HCT116 (cell line): Measurements from ENCODE around the gene KCTD17. TPM values are rescaled to one million over a fixed set of nuclear protein-coding genes. Genes with fewer than 3 reads are reported as not detected.

Experiments used
- ATAC-seq: fragments of 200-7000 bp; cut with Tn5 transposase; 2 replicates; pipeline ENCODE4 v1.9.1; 2020; ENCODE audit warnings: mild to moderate bottlenecking, moderate library complexity
- BruUV-seq: library from RNA; stranded (reverse); fragments of 400-500 nt; replicated peaks from 2 replicates; lab custom pipeline; 2021; lab: Mats Ljungman, UMichigan
- CTCF ChIA-PET: fragments of 300-600 bp; sonication (Branson Sonifier 250); formaldehyde crosslinking; loops from one replicate; lab custom pipeline; 2021; ENCODE audit warnings: antibody characterized with exemption; lab: Charles Lee
- POLR2A ChIA-PET: fragments of 300-600, 350-600 bp; sonication (Branson Sonifier 250); formaldehyde crosslinking; loops from one replicate; lab custom pipeline; 2021; ENCODE audit warnings: antibody characterized with exemption; lab: Charles Lee
- RAD21 ChIA-PET, 2 experiments: fragments of 300-600 bp; sonication (Branson Sonifier 250); formaldehyde crosslinking; loops; one replicate each; lab custom pipeline; 2023; ENCODE audit warnings: low total read pairs in 2 of 2; ENCODE audit not compliant: uncharacterized antibody in 2 of 2, unreplicated experiment in 2 of 2, low non-redundant PET in 1 of 2; lab: Charles Lee
- DNase-seq: peaks from one replicate; pipeline ENCODE4 v3.0.0-alpha.2; 2010; ENCODE audit warnings: low read depth, low spot score
- H2AFZ ChIP-seq: fragments of 200-600 bp; shearing (Covaris generic), sonication (generic); 2 replicates; pipeline ENCODE4 v1.6.1; 2017; ENCODE audit warnings: low read depth, mixed run types, mixed read lengths, antibody characterized with exemption, low read length; ENCODE audit not compliant: poor library complexity, severe bottlenecking
- H3K27ac ChIP-seq: 2 replicates; pipeline ENCODE4 v1.5.1; 2012; ENCODE audit warnings: low read depth, low read length
- H3K27me3 ChIP-seq: fragments of 200-600 bp; sonication (generic); 2 replicates; pipeline ENCODE4 v1.6.1; 2016; ENCODE audit warnings: mixed run types, low read length, mixed read lengths; ENCODE audit not compliant: insufficient read depth
- H3K36me3 ChIP-seq, 2 experiments: fragments of 200-500 bp in 1 of 2; fragments of 200-600 bp in 1 of 2; sonication (Bioruptor generic) in 1 of 2; sonication (generic) in 1 of 2; 2 replicates each; pipeline versions ENCODE4 v1.5.1 to v1.6.1; 2014 to 2016; ENCODE audit warnings: low read length in 2 of 2, inconsistent platforms in 1 of 2, mixed read lengths in 1 of 2, mixed run types in 1 of 2; ENCODE audit not compliant: insufficient read depth in 2 of 2, control insufficient read depth in 1 of 2
- H3K4me1 ChIP-seq, 2 experiments: fragments of 200-600 bp in 1 of 2; sonication (generic) in 1 of 2; 2 replicates each; pipeline versions ENCODE4 v1.5.1 to v1.6.1; 2012 to 2017; ENCODE audit warnings: low read length in 2 of 2, inconsistent platforms in 1 of 2, mild to moderate bottlenecking in 1 of 2, mixed read lengths in 1 of 2, mixed run types in 1 of 2, moderate library complexity in 1 of 2; ENCODE audit not compliant: insufficient read depth in 2 of 2, control insufficient read depth in 1 of 2
- H3K4me2 ChIP-seq: fragments of 200-600 bp; sonication (generic); 2 replicates; pipeline ENCODE4 v1.6.1; 2017; ENCODE audit warnings: mixed run types, low read length, mixed read lengths
- H3K4me3 ChIP-seq, 2 experiments: fragments of 200-600 bp in 1 of 2; sonication (generic) in 1 of 2; replicated peaks in 1 of 2; 2 replicates each; pipeline ENCODE4 v1.5.1; 2011 to 2016; ENCODE audit warnings: low read length in 2 of 2, control low read depth in 1 of 2, low read depth in 1 of 2, mild to moderate bottlenecking in 1 of 2, mixed read lengths in 1 of 2, mixed run types in 1 of 2
- H3K79me2 ChIP-seq: fragments of 200-600 bp; sonication (generic); 2 replicates; pipeline ENCODE4 v1.6.1; 2017; ENCODE audit warnings: mild to moderate bottlenecking, mixed run types, low read length, moderate library complexity, mixed read lengths; ENCODE audit not compliant: insufficient read depth
- H3K9ac ChIP-seq: fragments of 200-600 bp; sonication (generic); 2 replicates; pipeline ENCODE4 v1.6.1; 2016; ENCODE audit warnings: low read length, mixed read lengths
- H3K9me2 ChIP-seq: fragments of 200-600 bp; sonication (generic), shearing (Covaris generic); 2 replicates; pipeline ENCODE4 v1.6.1; 2017; ENCODE audit warnings: mixed run types, mild to moderate bottlenecking, moderate library complexity; ENCODE audit not compliant: insufficient read depth
- H3K9me3 ChIP-seq, 2 experiments: fragments of 200-500 bp in 1 of 2; fragments of 200-600 bp in 1 of 2; sonication (Bioruptor generic) in 1 of 2; sonication (generic) in 1 of 2; 2 replicates each; pipeline ENCODE4 v1.6.1; 2014 to 2017; ENCODE audit warnings: low read length in 2 of 2, mixed read lengths in 2 of 2, inconsistent platforms in 1 of 2, low read depth in 1 of 2, mild to moderate bottlenecking in 1 of 2, mixed run types in 1 of 2, moderate library complexity in 1 of 2; ENCODE audit not compliant: control insufficient read depth in 1 of 2, insufficient read depth in 1 of 2
- H4K20me1 ChIP-seq: fragments of 200-600 bp; sonication (generic), shearing (Covaris generic); 2 replicates; pipeline ENCODE4 v1.6.1; 2017; ENCODE audit warnings: mixed run types, mild to moderate bottlenecking, moderate library complexity; ENCODE audit not compliant: insufficient read depth
- CBX3 ChIP-seq: IDR thresholded peaks from 2 replicates; pipeline ENCODE4 v1.6.1; 2012; ENCODE audit warnings: low read depth
- MAX ChIP-seq: IDR thresholded peaks from 2 replicates; pipeline ENCODE4 v1.6.1; 2012
- SIN3A ChIP-seq: IDR thresholded peaks from 2 replicates; pipeline ENCODE4 v1.6.1; 2012; ENCODE audit warnings: low read depth
- ZFX ChIP-seq: fragments of 450-650 bp; IDR thresholded peaks from 2 replicates; pipeline ENCODE4 v1.6.1; 2017
- intact Hi-C: fragments of 100-400 bp; cut with micrococcal nuclease; formaldehyde crosslinking; loops from 2 replicates; pipeline ENCODE4 v1.10.0; 2022
- total RNA-seq: library from RNA; stranded (reverse); gene quantifications from one replicate; pipeline ENCODE4 v1.2.1, GENCODE V29; 2021; ENCODE audit not compliant: unreplicated experiment
- TF ChIP-seq, protein P1 (sequence below): IDR thresholded peaks from 2 replicates; pipeline ENCODE4 v1.6.1; 2012; ENCODE audit warnings: low read depth
- TF ChIP-seq, protein P2 (sequence below): IDR thresholded peaks from 2 replicates; pipeline ENCODE4 v1.6.1; 2012

The KCTD17 gene
- total RNA-seq, 1 experiment from 2014 or later: 23.4 TPM

GRCh38 chr22:37097346-37097745 is 45.8 kb downstream of the KCTD17 start:
- Histone ChIP-seq H3K9me2 (no peaks in the 10 kb centered on the region), H3K4me3 (no peak overlapping the region), H2AFZ (no peak overlapping the region), H3K36me3 (no peaks in the 10 kb centered on the region), H3K27me3 (no peaks in the 10 kb centered on the region; the same call in 1 of the 2 replicates), H3K4me2 (no peak overlapping the region), H3K27ac (no peak overlapping the region), H4K20me1 (no peaks in the 10 kb centered on the region), H3K9ac (no peak overlapping the region), H3K79me2 (no peaks in the 10 kb centered on the region), H3K9me3 (no peaks in the 10 kb centered on the region), H3K4me1 (peaks cover 0 to 14% of the 10 kb centered on the region in 2 experiments; a peak in 1 of 4 replicates)
- intact Hi-C loops: no loop called here
- ChIA-PET RAD21 (no interaction called here), CTCF (no interaction called here), POLR2A (no interaction called here)
- BruUV-seq: no TSS peak
- TF ChIP-seq ZFX: no peak
- TF ChIP-seq, protein P1, sequence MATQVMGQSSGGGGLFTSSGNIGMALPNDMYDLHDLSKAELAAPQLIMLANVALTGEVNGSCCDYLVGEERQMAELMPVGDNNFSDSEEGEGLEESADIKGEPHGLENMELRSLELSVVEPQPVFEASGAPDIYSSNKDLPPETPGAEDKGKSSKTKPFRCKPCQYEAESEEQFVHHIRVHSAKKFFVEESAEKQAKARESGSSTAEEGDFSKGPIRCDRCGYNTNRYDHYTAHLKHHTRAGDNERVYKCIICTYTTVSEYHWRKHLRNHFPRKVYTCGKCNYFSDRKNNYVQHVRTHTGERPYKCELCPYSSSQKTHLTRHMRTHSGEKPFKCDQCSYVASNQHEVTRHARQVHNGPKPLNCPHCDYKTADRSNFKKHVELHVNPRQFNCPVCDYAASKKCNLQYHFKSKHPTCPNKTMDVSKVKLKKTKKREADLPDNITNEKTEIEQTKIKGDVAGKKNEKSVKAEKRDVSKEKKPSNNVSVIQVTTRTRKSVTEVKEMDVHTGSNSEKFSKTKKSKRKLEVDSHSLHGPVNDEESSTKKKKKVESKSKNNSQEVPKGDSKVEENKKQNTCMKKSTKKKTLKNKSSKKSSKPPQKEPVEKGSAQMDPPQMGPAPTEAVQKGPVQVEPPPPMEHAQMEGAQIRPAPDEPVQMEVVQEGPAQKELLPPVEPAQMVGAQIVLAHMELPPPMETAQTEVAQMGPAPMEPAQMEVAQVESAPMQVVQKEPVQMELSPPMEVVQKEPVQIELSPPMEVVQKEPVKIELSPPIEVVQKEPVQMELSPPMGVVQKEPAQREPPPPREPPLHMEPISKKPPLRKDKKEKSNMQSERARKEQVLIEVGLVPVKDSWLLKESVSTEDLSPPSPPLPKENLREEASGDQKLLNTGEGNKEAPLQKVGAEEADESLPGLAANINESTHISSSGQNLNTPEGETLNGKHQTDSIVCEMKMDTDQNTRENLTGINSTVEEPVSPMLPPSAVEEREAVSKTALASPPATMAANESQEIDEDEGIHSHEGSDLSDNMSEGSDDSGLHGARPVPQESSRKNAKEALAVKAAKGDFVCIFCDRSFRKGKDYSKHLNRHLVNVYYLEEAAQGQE: no peak
- no peak for TF ChIP-seq MAX
- TF ChIP-seq, protein P2, sequence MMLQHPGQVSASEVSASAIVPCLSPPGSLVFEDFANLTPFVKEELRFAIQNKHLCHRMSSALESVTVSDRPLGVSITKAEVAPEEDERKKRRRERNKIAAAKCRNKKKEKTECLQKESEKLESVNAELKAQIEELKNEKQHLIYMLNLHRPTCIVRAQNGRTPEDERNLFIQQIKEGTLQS: no peak
- TF ChIP-seq SIN3A: no peak
- TF ChIP-seq CBX3: no peak
- ATAC-seq (no peak), DNase-seq (no peak)
